22Rv1 (cell line): ENCODE results near the gene TAF8.

Source experiments
- H3K27ac ChIP-seq: fragments of 450-650 bp; 2 replicates; pipeline ENCODE4 v1.5.1; 2017
- CTCF ChIP-seq: fragments of 450-650 bp; IDR thresholded peaks from 2 replicates; pipeline ENCODE4 v1.5.1; 2017; ENCODE audit warnings: mild to moderate bottlenecking
- ZFX ChIP-seq: fragments of 450-650 bp; IDR thresholded peaks from 2 replicates; pipeline ENCODE4 v1.6.1; 2017; ENCODE audit warnings: antibody characterized with exemption, borderline replicate concordance

Gene TAF8

GRCh38 chr6:42049116-42049809 is 1.1 kb upstream of the TAF8 start:
- peak overlapping the region; percentile 44 for H3K27ac ChIP-seq
- no peak for TF ChIP-seq CTCF

- TF ChIP-seq ZFX = no peak
- TF ChIP-seq CTCF = no peak
- peak overlapping the region; percentile 75 for H3K27ac ChIP-seq
Observed at GRCh38 chr6:42049948-42050296, 402 bp upstream of the TAF8 start.

GRCh38 chr6:42051268-42051653 is 937 bp downstream of the TAF8 start:
- H3K27ac ChIP-seq = peak overlapping the region; percentile 75; the same call in 1 of the 2 replicates
- TF ChIP-seq CTCF (no peak), ZFX (no peak)

- H3K27ac ChIP-seq = no peak overlapping the region
- TF ChIP-seq CTCF = no peak
- TF ChIP-seq ZFX = no peak
Observed at GRCh38 chr6:42053601-42054000, 3.3 kb downstream of the TAF8 start.

GRCh38 chr6:42059743-42060142 is 9.4 kb downstream of the TAF8 start:
- no peak overlapping the region for H3K27ac ChIP-seq
- TF ChIP-seq CTCF = no peak
- no peak for TF ChIP-seq ZFX

GRCh38 chr6:42066156-42066675 is 15.9 kb downstream of the TAF8 start:
- TF ChIP-seq ZFX = no peak
- no peak for TF ChIP-seq CTCF
- no peak overlapping the region for H3K27ac ChIP-seq

- TF ChIP-seq ZFX (no peak), CTCF (no peak)
- no peak overlapping the region for H3K27ac ChIP-seq
Observed at GRCh38 chr6:42068173-42068572, 17.8 kb downstream of the TAF8 start.
